WTC11 (cell line): ENCODE results near the gene RAPGEF1. TPM values are rescaled to one million over a fixed set of nuclear protein-coding genes. Genes with fewer than 3 reads are reported as not detected.
A peak's percentile ranks its signal among the peaks of the same experiment; 100 is the strongest.

Experiments used
- ATAC-seq: fragments of 200-7000 bp; cut with Tn5 transposase; 2 replicates; pipeline ENCODE4 v1.10.0; 2021; ENCODE audit warnings: mild to moderate bottlenecking, moderate library complexity
- CTCF ChIA-PET: fragments of 300-600 bp; sonication (Branson Sonifier 250); formaldehyde crosslinking; loops from one replicate; lab custom pipeline; 2021; ENCODE audit warnings: antibody characterized with exemption; lab: Charles Lee
- POLR2A ChIA-PET: fragments of 350-600 bp; sonication (Branson Sonifier 250); formaldehyde crosslinking; loops from one replicate; lab custom pipeline; 2021; ENCODE audit warnings: antibody characterized with exemption; lab: Charles Lee
- DNase-seq: peaks from one replicate; pipeline ENCODE4 v3.0.0; 2021; ENCODE audit warnings: low spot score
- H3K27ac Mint-ChIP-seq: 2 replicates; pipeline ENCODE4 v1.8.0; 2021; ENCODE audit warnings: mixed read lengths
- H3K27me3 Mint-ChIP-seq: 2 replicates; pipeline ENCODE4 v1.8.0; 2021; ENCODE audit warnings: low read depth, mild to moderate bottlenecking, moderate library complexity, mixed read lengths
- H3K36me3 Mint-ChIP-seq: 2 replicates; pipeline ENCODE4 v1.8.0; 2021; ENCODE audit warnings: mixed read lengths
- H3K4me1 Mint-ChIP-seq: 2 replicates; pipeline ENCODE4 v1.8.0; 2022; ENCODE audit warnings: mixed read lengths
- H3K4me3 Mint-ChIP-seq: 2 replicates; pipeline ENCODE4 v1.8.0; 2021; ENCODE audit warnings: mild to moderate bottlenecking, moderate library complexity, mixed read lengths
- H3K9me3 Mint-ChIP-seq: 2 replicates; pipeline ENCODE4 v1.8.0; 2021; ENCODE audit warnings: mixed read lengths
- AFF4 ChIP-seq: sonication (generic); formaldehyde crosslinking; IDR thresholded peaks from 2 replicates; pipeline ENCODE4 v1.8.1; 2023; ENCODE audit warnings: mild to moderate bottlenecking, missing genetic modification reagents, borderline replicate concordance
- AR ChIP-seq: fragments of 250-450 bp; sonication (Bioruptor Pico); IDR thresholded peaks from 2 replicates; pipeline ENCODE4 v1.9.0; 2021; ENCODE audit warnings: mild to moderate bottlenecking
- E2F5 ChIP-seq: sonication (generic); formaldehyde crosslinking; IDR thresholded peaks from 2 replicates; pipeline ENCODE4 v1.8.1; 2022; ENCODE audit warnings: mild to moderate bottlenecking, moderate library complexity, missing genetic modification reagents
- ETV6 ChIP-seq: sonication (generic); formaldehyde crosslinking; IDR thresholded peaks from 2 replicates; pipeline ENCODE4 v1.8.1; 2022; ENCODE audit warnings: mild to moderate bottlenecking, missing genetic modification reagents
- FOXK1 ChIP-seq: sonication (generic); formaldehyde crosslinking; IDR thresholded peaks from 2 replicates; pipeline ENCODE4 v1.8.0; 2022; ENCODE audit warnings: mild to moderate bottlenecking, moderate library complexity, missing genetic modification reagents
- HMGXB4 ChIP-seq: sonication (generic); formaldehyde crosslinking; IDR thresholded peaks from 2 replicates; pipeline ENCODE4 v1.8.1; 2023; ENCODE audit warnings: mild to moderate bottlenecking, moderate library complexity, missing genetic modification reagents
- JUN ChIP-seq: sonication (generic); formaldehyde crosslinking; IDR thresholded peaks from 2 replicates; pipeline ENCODE4 v1.8.0; 2023; ENCODE audit warnings: mild to moderate bottlenecking, missing genetic modification reagents
- MYBL2 ChIP-seq: sonication (generic); formaldehyde crosslinking; IDR thresholded peaks from 2 replicates; pipeline ENCODE4 v1.8.1; 2023; ENCODE audit warnings: mild to moderate bottlenecking, moderate library complexity, missing genetic modification reagents
- ZBTB43 ChIP-seq: sonication (generic); formaldehyde crosslinking; IDR thresholded peaks from 2 replicates; pipeline ENCODE4 v1.8.1; 2023; ENCODE audit warnings: mild to moderate bottlenecking, missing genetic modification reagents
- ZNF232 ChIP-seq: sonication (generic); formaldehyde crosslinking; IDR thresholded peaks from 2 replicates; pipeline ENCODE4 v1.8.0; 2022; ENCODE audit warnings: mild to moderate bottlenecking, missing genetic modification reagents
- ZNF425 ChIP-seq: fragments of 250-450 bp; sonication (Bioruptor Pico); conservative IDR thresholded peaks from 2 replicates; pipeline ENCODE4 v1.9.0; 2021; ENCODE audit warnings: mild to moderate bottlenecking
- total RNA-seq: library from RNA; stranded (reverse); gene quantifications from 3 replicates; pipeline ENCODE4 v1.2.3, GENCODE V29; 2021

RAPGEF1 gene
- total RNA-seq, 1 experiment from 2014 or later: 66.2 TPM

- no peak for TF ChIP-seq AR (CRISPR knock-in tag)
These were observed 3.2 kb upstream of the RAPGEF1 start (continued) for GRCh38 chr9:131743096-131743495.

GRCh38 chr9:131740898-131741297 lies 1.0 kb upstream of the RAPGEF1 start:
- H3K27ac Mint-ChIP-seq: no peak overlapping the region
- H3K36me3 Mint-ChIP-seq: no peaks in the 10 kb centered on the region
- H3K27me3 Mint-ChIP-seq: no peaks in the 10 kb centered on the region; the same call in 1 of the 2 replicates
- peak overlapping the region; percentile 61 for H3K4me3 Mint-ChIP-seq
- H3K9me3 Mint-ChIP-seq: peaks cover 17% of the 10 kb centered on the region
- DNase-seq (no peak), ATAC-seq (no peak)
- ChIA-PET POLR2A (no interaction called here), CTCF (interaction anchor here (0.8 to 2.9 kb wide), 6 partner anchors 15 to 149 kb away, joined by 3 to 34 read pairs (median 6); no protein-coding TSS in a partner anchor)
- H3K4me1 Mint-ChIP-seq: peaks cover 23% of the 10 kb centered on the region
- TF ChIP-seq HMGXB4 (CRISPR knock-in tag): no peak
- no peak for TF ChIP-seq JUN (CRISPR knock-in tag)
- TF ChIP-seq ZNF425 (CRISPR knock-in tag): no peak
- no peak for TF ChIP-seq E2F5 (CRISPR knock-in tag)
- TF ChIP-seq ETV6 (CRISPR knock-in tag): no peak
- no peak for TF ChIP-seq ZNF232

- Mint-ChIP-seq H3K27ac (no peak overlapping the region), H3K36me3 (no peaks in the 10 kb centered on the region), H3K4me3 (peak overlapping the region; percentile 89), H3K4me1 (peaks cover 36% of the 10 kb centered on the region), H3K27me3 (no peaks in the 10 kb centered on the region; the same call in 1 of the 2 replicates), H3K9me3 (peaks cover 7% of the 10 kb centered on the region; the same call in 1 of the 2 replicates)
- CTCF ChIA-PET: interaction anchor here (0.5 to 2.9 kb wide), 19 partner anchors 14 to 1206 kb away, joined by 3 to 34 read pairs (median 3); partner anchors contain the start of gene PRRT1B
- DNase-seq (peak; percentile 47), ATAC-seq (peak; percentile 20)
- POLR2A ChIA-PET: interaction anchor here (1.0 kb wide), 1 partner anchor 42 kb away, joined by 4 read pairs; no protein-coding TSS in a partner anchor
- TF ChIP-seq ZBTB43 (CRISPR knock-in tag): 0 out of 2 replicates have a peak, but pooled peaks have one; percentile 52
- 0 out of 2 replicates have a peak, but pooled peaks have one; percentile 10 for TF ChIP-seq FOXK1 (CRISPR knock-in tag)
- 0 out of 2 replicates have a peak, but pooled peaks have one; percentile 37 for TF ChIP-seq MYBL2 (CRISPR knock-in tag)
- no peak for TF ChIP-seq AFF4 (CRISPR knock-in tag)
These were observed 530 bp downstream of the RAPGEF1 start for GRCh38 chr9:131739133-131739958.
